Mammary epithelial cell (primary cell): Measurements from ENCODE around the gene ME3.

Experiments
- CTCF ChIP-seq, 2 donors: IDR thresholded peaks in 1 of 2; conservative IDR thresholded peaks in 1 of 2; 2 replicates each; pipeline ENCODE4 v1.5.1; 2011 to 2012; ENCODE audit warnings: inconsistent platforms in 2 of 2, low read length in 2 of 2, mild to moderate bottlenecking in 2 of 2, control low read depth in 1 of 2, low read depth in 1 of 2; ENCODE audit not compliant: insufficient read depth in 1 of 2; ENCODE audit errors: extremely low read depth in 1 of 2
- EZH2 ChIP-seq: IDR thresholded peaks from 2 replicates; pipeline ENCODE4 v1.6.1; 2012; ENCODE audit warnings: low read length, inconsistent platforms, borderline replicate concordance

- TF ChIP-seq EZH2 (no peak), CTCF (conservative IDR thresholded peaks at IDR 0.05 in 1 of 2, IDR thresholded peaks at IDR 0.05 in 1 of 2; ENCODE audit: extremely low read depth in 1 of 2, insufficient read depth in 1 of 2, low read depth in 1 of 2, low read length in 2 of 2) (no peak)
Observed at GRCh38 chr11:86555866-86556265, 116.5 kb downstream of the ME3 start.
